DLD1 (cell line): ENCODE results near the gene GATA5.

Experiments used
- in situ Hi-C: cut with HindIII; loops from 2 replicates; pipeline ENCODE4 v1.10.0; 2017; ENCODE audit warnings: low sequenced_read_pairs

The GATA5 gene

GRCh38 chr20:62488470-62488869, 12.7 kb upstream of the GATA5 start:
- in situ Hi-C loops, result no loop called here

GRCh38 chr20:62487561-62488354, 12.0 kb upstream of the GATA5 start:
- in situ Hi-C loops, result no loop called here

DNA sequence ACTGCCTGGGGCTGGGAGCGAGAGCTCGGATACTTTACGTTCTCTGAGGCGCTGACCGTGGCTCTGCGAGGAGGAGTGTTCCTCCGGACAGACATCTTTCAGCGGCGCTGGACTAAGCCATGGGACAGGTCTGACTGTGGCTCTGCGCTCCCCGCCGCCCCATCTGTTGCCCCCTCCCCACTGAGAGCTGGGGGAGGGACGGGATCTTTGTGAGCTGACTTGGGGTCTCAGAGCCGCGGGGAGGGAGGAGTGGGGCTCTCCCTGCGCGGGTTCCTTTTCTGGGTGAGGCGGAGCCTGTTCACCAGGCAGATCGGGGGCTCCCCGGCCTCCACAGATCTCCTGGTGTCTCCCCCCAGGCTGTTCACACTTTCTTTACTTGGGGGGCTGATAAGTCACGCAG, 11.3 kb upstream of the GATA5 start:
- in situ Hi-C loops, result no loop called here

DNA sequence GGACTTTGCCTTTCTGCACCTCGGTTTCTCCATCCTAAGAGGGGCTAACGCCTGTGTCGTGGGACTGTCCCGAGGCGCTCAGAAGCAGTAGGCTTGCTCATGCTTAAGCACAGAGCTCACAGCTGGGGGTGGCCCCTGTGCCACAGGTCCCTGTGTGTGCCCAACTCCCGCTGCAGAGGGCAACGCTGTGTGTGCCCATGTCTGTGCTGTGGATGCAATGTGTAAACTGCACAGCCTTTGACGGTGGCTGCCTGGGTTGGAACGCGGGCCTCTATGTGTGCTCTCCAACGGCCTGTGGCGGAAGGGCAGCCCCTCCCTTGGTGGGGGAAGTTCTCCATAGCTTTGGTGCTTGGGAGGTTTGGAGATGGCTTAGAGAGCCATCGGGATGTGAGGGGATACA, 10.7 kb upstream of the GATA5 start:
- in situ Hi-C loops, result no loop called here

- in situ Hi-C loops, result no loop called here
Measured at GRCh38 chr20:62485701-62486089, 9.9 kb upstream of the GATA5 start.

- in situ Hi-C loops, result no loop called here
Measured at GRCh38 chr20:62485062-62485700, 9.4 kb upstream of the GATA5 start.

GRCh38 chr20:62484478-62484877, 8.7 kb upstream of the GATA5 start:
- in situ Hi-C loops, result no loop called here

GRCh38 chr20:62483613-62484458, 8.0 kb upstream of the GATA5 start:
- in situ Hi-C loops, result no loop called here

DNA sequence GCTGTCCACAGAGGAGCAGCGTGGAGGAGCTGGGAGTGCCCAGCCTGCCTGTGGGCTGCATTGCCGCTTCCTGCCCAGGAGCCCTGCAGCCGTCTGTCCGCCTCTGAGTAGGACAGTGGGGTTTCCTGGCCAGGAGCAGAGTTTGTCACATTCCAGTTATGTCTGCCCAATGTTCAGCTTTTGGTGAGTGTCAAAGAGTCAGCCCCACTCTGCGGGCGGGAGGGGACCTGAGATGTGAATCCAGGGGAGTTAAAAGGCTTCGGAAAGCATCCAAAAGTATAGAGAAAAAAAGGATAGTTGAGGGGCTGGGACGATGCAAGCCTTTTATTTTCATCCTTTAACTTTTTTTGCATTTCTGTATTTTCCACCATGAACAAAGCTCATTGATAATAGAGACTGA, 7.2 kb upstream of the GATA5 start:
- in situ Hi-C loops, result no loop called here

DNA sequence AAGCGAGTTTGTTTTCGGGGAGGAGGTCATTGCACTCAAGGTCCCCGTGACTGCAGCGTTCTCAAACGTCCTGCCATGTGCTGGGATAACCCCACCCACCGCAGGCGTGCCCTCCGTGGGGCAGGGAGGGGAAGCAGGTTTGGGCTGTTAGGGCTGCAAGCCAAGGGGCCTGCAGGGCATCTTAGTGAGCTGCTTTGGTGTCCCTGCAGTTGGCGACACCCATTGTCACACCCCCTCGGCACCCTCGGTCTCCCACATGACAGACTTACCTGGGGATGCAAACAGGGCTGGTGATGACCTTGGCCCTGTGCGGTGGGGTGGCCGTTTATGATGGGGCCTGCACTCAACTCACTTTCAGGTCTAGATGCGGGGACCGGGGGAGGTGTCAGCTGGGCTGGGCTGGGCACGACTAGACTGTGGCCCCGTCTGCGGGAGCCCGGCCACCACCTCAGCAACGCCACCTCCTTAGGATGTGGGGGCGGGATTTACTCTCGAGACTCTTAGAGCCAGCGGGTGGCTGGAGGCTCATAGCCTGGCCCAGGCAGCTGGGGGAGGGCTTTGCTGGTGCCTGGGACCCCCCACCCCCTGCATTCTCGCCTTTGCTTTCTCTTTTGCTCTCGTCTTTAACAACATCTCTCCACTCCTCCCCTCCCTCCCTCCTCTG, 6.5 kb upstream of the GATA5 start:
- in situ Hi-C loops, result no loop called here

- in situ Hi-C loops, result no loop called here
Measured at GRCh38 chr20:62481425-62482145, 5.8 kb upstream of the GATA5 start.

DNA sequence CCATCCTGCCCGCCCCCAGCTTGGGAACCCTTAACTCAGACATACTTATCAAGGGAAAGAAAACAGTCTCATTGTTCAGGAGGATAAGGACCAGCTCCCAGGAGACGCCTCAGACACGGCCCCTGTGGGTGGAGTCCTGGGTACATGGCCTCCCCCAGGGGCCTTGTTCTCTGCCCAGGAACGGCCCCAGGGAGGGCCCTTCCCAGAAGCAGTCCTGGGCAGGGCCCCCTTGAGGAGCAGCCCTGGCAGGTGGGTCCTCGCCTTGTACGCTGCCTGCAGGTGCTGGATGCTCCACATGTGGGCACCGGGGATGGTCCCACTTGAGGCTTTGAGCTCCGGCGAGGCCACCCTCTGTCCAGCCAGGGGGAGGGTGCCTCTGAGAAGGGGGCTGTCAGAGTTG, 4.5 kb upstream of the GATA5 start:
- in situ Hi-C loops, result no loop called here

- in situ Hi-C loops, result no loop called here
Measured at GRCh38 chr20:62479656-62480055, 3.9 kb upstream of the GATA5 start.

DNA sequence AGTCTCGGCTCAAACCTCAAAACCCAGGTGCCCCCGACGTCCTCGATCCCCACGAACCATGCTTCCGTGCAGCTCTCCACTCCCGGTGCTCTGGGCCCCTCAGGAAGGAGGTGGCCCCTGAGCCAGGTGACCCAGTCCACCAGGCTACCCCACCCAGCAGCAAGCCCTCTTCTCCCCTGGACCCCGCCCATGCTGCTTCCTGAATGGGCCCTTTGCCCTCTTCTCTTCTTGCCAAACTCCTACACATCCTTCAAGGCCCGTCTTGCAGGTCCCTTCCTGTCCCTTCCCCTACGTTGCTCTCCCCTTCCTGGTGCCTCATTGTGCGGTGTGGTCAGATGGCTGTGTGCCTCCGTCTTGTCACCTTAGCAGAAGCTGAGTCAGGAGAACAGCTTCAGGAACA, 3.4 kb upstream of the GATA5 start:
- in situ Hi-C loops, result no loop called here

GRCh38 chr20:62477669-62478455, 2.1 kb upstream of the GATA5 start:
- in situ Hi-C loops, result no loop called here

GRCh38 chr20:62476056-62476838, 452 bp upstream of the GATA5 start:
- in situ Hi-C loops, result no loop called here

DNA sequence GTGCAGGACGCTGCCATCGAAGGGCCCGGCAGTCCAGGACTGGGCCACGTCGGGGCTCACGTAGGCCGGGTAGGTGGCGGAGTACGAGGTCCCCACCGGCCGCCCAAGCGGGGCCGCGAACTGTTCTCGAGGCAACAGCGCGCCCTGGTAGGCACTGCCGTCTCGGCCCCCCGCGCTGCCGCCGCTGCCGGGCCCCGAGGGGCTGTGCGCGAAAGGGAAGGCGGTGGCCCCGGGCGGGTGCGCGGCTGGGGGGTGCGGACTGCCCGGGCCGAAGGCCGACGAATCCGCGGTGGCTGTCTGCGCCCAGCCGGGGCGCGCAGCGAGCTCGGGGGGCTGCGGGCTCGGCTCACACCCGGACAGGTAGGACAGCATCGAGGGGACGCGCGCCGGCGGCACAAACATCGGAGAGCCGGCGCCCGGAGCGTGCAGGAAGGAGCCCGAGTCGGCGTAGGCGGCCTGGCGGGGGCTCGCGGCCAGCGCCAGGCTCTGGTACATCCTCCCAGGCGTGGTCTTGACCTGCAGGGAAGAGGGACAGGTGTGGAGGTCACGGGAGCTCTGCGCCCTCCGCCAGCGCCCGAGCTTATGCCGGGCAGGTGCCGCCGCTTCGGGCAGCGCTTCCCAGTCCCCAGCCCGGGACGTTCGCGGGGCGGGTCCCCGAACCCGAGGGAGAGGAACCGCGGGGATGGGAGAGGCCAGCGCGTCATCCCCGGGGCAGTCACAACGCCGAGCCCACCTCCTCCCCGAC, 596 bp downstream of the GATA5 start:
- in situ Hi-C loops, result no loop called here

DNA sequence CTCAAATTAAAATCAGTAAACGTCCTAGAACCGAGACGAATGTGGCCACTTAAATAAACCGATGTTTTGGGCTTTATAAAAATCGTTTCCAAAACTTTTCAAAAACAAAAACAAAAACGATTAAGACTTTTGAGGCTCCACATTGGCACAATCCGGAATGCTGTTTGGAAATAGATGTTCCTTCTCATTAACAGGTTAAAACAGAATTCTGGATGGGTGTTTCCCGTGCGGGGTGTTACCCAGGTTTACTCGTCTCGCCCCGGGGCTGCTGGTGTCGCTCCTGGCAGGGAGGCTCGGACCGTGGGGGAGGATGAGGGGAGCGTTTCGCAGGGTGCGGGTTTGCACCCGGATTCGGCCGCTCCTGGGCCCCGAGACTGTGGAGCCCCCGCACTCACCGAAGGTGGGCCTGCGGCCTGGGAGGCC, 1.2 kb downstream of the GATA5 start:
- in situ Hi-C loops, result no loop called here
